ENCODE data around the gene SLC25A45.

SLC25A45 gene

GRCh38 chr11:65403607-65404121, 21.2 kb upstream of the SLC25A45 start:
- DNase-seq, result no peak

- no peak for DNase-seq
These were observed 20.3 kb upstream of the SLC25A45 start for GRCh38 chr11:65402790-65403189.

GRCh38 chr11:65401803-65402248, 19.4 kb upstream of the SLC25A45 start:
- DNase-seq, result no peak

- no peak for DNase-seq
These were observed 18.8 kb upstream of the SLC25A45 start for GRCh38 chr11:65401073-65401802.

- no peak for DNase-seq
These were observed 18.0 kb upstream of the SLC25A45 start for GRCh38 chr11:65400307-65401072.

- DNase-seq, result no peak
These were observed 17.4 kb upstream of the SLC25A45 start for GRCh38 chr11:65399845-65400244.

- DNase-seq, result no peak
These were observed 16.8 kb upstream of the SLC25A45 start for GRCh38 chr11:65399249-65399648.

GRCh38 chr11:65398362-65398910, 16.0 kb upstream of the SLC25A45 start:
- no peak for DNase-seq

GRCh38 chr11:65396769-65397745, 14.6 kb upstream of the SLC25A45 start:
- DNase-seq, result no peak

- DNase-seq, result no peak
These were observed 13.6 kb upstream of the SLC25A45 start for GRCh38 chr11:65395961-65396530.

GRCh38 chr11:65394125-65394536, 11.7 kb upstream of the SLC25A45 start:
- no peak for DNase-seq

GRCh38 chr11:65393513-65394079, 11.2 kb upstream of the SLC25A45 start:
- no peak for DNase-seq

- no peak for DNase-seq
These were observed 10.5 kb upstream of the SLC25A45 start for GRCh38 chr11:65392899-65393298.

GRCh38 chr11:65392186-65392829, 9.9 kb upstream of the SLC25A45 start:
- DNase-seq, result no peak

GRCh38 chr11:65390996-65391395, 8.6 kb upstream of the SLC25A45 start:
- DNase-seq, result no peak

- no peak for DNase-seq
These were observed 7.9 kb upstream of the SLC25A45 start for GRCh38 chr11:65390099-65390941.

GRCh38 chr11:65389294-65389980, 7.0 kb upstream of the SLC25A45 start:
- no peak for DNase-seq

GRCh38 chr11:65388731-65389130, 6.3 kb upstream of the SLC25A45 start:
- DNase-seq, result no peak
